Endothelial cell of umbilical vein (primary cell): Measurements from ENCODE around the gene CLDN16.

Experiments used
- POLR2AphosphoS5 ChIP-seq: IDR thresholded peaks from 2 replicates; pipeline ENCODE4 v1.6.1; 2012; ENCODE audit warnings: low read depth, mild to moderate bottlenecking, control low read depth, low read length, moderate library complexity; ENCODE audit not compliant: insufficient read depth
- TF ChIP-seq, protein P1 (sequence below), 2 donors: IDR thresholded peaks; 1 replicate in 1 of 2; 2 replicates in 1 of 2; pipeline ENCODE4 v1.5.1; 2011; ENCODE audit warnings: low read length in 2 of 2, mild to moderate bottlenecking in 2 of 2, moderate library complexity in 2 of 2, control low read depth in 1 of 2, inconsistent platforms in 1 of 2, low read depth in 1 of 2; ENCODE audit not compliant: insufficient read depth in 1 of 2; ENCODE audit errors: extremely low read depth in 1 of 2

DNA sequence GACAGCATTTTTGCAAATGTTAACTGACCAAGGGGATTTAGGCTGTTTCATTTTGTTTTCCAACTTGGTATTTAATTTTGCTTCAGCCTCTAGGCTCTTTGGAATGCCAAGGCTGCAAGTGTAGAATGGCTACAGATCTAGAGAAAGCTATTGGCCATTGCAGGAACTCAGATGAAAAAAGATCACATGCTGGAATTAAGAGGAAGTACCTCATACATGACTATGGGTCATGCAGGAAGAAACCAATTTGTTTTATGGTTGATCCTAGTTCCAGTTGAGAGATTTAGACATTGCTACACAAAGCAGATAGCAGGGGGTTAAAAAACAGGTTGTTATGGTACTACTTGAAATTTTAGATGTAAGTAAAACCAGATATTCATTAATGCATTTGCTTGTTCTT, 12.7 kb upstream of the CLDN16 start:
- TF ChIP-seq, protein P1, sequence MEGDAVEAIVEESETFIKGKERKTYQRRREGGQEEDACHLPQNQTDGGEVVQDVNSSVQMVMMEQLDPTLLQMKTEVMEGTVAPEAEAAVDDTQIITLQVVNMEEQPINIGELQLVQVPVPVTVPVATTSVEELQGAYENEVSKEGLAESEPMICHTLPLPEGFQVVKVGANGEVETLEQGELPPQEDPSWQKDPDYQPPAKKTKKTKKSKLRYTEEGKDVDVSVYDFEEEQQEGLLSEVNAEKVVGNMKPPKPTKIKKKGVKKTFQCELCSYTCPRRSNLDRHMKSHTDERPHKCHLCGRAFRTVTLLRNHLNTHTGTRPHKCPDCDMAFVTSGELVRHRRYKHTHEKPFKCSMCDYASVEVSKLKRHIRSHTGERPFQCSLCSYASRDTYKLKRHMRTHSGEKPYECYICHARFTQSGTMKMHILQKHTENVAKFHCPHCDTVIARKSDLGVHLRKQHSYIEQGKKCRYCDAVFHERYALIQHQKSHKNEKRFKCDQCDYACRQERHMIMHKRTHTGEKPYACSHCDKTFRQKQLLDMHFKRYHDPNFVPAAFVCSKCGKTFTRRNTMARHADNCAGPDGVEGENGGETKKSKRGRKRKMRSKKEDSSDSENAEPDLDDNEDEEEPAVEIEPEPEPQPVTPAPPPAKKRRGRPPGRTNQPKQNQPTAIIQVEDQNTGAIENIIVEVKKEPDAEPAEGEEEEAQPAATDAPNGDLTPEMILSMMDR (IDR thresholded peaks at IDR 0.05; ENCODE audit: extremely low read depth in 1 of 2, insufficient read depth in 1 of 2, low read depth in 1 of 2, low read length in 2 of 2) = no peak
- TF ChIP-seq POLR2AphosphoS5 = no peak
